ENCODE data around the gene CTNNA3.

CTNNA3 gene

GRCh38 chr10:67098461-67098860, 597.5 kb downstream of the CTNNA3 start:
- peak; percentile 49 for DNase-seq

- no peak for DNase-seq
These were observed 600.5 kb downstream of the CTNNA3 start for GRCh38 chr10:67095531-67095930.

- DNase-seq, result peak; percentile 16
These were observed 608.0 kb downstream of the CTNNA3 start for GRCh38 chr10:67088036-67088435.

- DNase-seq, result no peak
These were observed 608.9 kb downstream of the CTNNA3 start for GRCh38 chr10:67087135-67087425.

DNA sequence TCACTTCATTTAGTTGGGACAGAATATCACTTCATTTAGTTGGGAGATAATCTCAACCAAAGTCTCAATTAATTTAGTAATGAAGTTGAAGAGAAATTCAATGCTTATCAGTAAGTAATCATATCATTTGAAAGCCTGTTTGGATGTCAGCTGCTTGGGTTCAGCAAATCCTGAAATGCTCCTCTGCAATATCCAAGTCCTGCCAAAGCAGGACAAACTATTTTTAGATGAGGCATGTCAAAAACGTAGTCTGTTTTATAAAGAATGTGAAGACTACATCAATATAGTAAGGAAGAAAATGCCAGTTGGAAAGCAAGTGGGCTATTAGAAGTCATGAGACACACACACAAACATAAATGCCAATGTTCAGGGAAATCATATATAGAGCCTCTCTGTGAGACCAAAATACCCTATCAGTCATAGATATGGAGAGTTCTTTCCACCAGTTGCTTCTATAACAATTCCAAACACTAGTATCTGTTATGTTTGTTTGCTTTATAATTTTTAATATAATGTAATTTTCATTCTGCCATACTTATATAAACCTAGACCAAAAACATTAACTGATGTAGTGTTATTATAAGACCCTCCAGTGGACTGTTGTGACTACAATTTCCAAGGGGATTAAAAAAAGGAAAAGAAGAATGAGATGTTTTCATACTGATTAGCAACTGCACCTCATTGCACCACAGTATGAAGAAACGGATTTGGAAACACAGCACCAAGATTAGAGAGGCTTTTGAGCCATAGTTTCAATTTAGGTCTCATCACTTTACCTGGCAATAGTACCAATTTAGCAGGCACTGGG, 609.5 kb downstream of the CTNNA3 start:
- no peak for DNase-seq

DNA sequence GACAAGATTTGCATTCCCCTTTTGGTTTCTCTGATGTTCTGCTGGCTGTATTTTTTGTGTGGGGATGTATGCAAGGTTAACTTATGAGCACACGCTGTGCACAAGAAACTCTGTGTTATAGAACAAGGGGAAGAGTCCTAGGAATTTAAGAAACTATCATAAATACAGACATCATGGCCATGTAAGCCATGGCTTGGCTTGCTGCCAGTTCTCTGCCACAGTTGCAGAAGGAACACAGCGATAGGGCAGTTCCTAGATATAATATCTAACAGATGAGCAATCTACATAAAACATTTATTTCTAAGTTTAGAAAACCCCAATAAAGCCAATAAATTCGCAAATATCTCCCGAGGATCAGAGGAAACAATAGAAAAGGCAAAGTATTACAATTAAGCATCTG, 616.9 kb downstream of the CTNNA3 start:
- DNase-seq, result peak; percentile 19

DNA sequence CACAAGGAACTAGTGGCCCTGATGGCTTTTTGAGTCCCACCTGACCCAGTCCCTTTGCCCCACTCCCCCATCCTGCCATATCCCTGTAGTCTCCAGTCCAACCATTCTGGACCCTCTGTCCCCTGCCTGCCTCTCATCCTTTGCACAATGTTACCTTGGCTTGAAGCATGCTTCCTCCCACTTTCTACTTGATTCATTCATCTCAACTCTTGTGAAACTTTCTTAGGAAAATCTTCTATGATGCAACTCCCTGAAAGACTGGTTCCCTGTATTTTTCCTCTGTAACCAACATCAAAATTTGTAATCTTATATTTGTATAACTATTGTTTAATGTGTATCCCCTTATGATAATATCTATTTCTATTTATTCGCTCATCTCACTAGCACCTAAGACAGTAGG, 618.6 kb downstream of the CTNNA3 start:
- DNase-seq, result no peak

GRCh38 chr10:67076144-67076543, 619.9 kb downstream of the CTNNA3 start:
- no peak for DNase-seq

DNA sequence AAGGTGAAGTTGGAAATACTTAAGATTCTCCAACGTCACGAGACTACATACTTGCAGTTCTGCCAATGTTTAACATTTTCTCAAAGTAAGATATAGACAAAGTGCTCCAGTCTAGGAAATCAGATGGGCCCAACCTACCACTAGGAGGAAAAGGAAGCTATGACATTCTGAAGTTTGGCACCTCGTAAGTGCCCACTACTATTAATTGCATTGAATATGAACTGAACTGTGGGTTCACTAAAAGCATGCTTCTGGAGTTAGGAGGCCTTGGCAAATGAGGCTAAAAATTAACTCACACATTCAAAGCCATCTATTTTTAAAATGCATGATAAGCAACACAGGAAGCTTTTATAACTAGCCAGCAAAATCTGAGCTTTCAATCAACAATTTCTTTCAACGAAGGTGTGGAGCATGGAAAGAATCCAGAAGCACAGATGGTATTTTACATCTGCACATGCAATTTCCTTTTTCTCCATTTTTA, 620.5 kb downstream of the CTNNA3 start:
- DNase-seq, result no peak

GRCh38 chr10:67072654-67073053, 623.3 kb downstream of the CTNNA3 start:
- no peak for DNase-seq

GRCh38 chr10:67050415-67050814, 645.6 kb downstream of the CTNNA3 start:
- no peak for DNase-seq

DNA sequence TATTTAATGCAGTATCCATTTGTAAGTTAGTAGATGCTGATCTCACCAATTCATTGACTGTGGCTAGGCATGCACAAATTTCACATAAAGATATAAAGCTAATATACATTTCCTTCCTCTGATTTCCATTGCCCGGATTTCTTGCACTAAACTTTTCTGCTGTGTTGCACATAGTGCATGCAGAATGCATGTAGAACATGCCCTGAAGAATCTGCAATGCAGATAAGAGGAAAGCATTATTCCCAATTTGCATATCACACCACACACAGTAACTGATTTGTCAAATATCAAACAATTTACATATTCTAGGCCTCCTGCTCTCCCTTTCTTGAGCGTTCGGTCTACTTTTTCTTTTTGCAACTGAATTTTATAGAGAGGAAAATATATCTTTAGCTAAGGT, 646.0 kb downstream of the CTNNA3 start:
- DNase-seq, result no peak

DNA sequence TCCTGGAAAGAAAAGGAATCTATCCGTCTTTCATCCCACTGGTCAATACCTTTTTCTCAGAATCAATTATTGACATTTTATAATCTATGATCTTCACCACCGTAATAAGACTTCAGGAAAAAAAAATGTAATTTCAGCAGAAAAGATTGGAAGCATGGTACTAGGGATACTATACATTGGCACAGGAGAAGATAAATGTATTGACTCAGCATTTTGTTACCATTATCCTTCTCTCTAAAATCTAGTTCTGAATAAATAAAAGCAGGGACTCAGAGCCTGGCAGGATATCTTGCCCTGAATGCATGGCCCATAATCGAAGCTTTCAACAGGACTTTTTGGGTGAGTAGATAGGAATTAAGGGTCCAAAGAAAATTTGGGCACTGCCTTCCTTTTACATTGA, 649.5 kb downstream of the CTNNA3 start:
- no peak for DNase-seq

GRCh38 chr10:67045404-67045803, 650.6 kb downstream of the CTNNA3 start:
- no peak for DNase-seq

DNA sequence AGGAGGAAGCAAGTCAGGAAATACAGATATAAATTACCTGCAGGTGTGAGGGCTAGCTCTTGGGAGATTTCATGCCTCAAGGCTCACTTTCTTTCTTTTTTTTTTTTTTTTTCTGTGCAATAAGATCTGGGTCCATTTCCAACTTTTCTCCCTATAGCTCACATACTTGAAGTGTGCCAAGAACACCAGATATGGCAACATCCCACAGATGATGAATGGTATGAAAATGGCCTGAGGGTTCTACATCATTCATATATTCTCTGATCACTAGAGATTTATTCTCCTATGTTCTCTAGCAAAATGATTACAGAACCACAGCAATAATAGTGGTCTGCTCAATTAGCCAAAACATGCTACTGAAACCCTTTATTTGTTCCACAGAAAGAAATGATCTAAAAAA, 653.0 kb downstream of the CTNNA3 start:
- DNase-seq, result peak; percentile 37

DNA sequence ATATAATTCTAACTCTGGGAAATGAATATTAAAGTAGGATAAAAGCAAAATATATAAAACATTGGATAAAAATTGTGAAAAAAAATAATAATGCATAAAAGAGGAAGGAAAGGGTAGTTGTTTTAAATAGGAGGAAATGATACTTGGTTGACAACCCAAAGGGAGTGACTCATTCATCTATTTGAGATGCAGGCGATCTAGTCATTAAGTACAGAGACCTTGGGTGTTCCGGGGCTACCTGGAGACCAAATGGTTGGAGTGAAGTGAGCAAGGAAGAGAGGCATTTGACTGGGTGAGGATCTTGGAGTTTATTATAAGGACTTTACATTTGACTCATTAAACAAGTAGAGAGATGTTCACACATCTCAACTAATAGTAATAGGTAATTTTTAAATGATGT, 659.2 kb downstream of the CTNNA3 start:
- DNase-seq, result peak; percentile 15

- no peak for DNase-seq
These were observed 662.1 kb downstream of the CTNNA3 start for GRCh38 chr10:67033878-67034277.

- no peak for DNase-seq
These were observed 673.9 kb downstream of the CTNNA3 start for GRCh38 chr10:67022099-67022498.

GRCh38 chr10:67017218-67017617, 678.8 kb downstream of the CTNNA3 start:
- DNase-seq, result no peak

GRCh38 chr10:67015225-67015624, 680.8 kb downstream of the CTNNA3 start:
- no peak for DNase-seq

GRCh38 chr10:67011981-67012380, 684.0 kb downstream of the CTNNA3 start:
- no peak for DNase-seq

DNA sequence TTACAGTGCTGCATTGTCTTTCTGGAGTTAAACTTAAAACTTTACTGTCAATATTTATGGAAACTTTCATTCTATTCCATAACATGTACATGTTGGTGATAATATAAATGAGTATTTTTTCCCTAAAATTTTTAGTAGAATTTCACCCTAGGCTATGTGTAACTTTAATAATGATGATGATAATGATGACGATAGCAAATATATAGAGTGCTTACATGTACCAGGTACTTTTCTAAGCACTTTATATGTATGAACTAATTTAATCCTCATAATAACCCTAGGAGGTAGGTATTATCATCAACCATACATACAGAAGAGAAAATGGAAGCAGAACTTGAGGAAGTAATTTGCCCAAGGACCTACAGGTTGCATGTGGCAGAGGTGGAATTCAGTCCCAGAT, 684.5 kb downstream of the CTNNA3 start:
- DNase-seq, result no peak

DNA sequence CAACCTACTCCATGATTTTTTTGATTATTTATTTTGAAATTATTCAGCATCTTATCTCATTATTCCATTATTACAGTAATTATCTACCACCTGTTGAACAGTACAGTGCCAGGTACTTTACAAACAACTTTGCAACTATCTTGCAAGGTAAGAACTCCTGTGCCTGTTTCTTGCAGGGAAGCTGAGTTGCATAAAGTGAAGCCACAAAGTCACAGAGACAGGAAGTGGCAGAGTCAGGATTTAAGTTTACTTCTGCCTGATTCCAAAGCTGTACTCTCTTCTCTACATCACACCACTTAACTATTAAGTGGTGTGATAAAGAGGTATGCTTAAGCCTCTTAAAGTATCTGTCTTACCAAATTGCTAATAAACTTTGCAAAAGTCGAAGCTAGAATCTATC, 690.0 kb downstream of the CTNNA3 start:
- DNase-seq, result no peak

GRCh38 chr10:67004690-67005089, 691.3 kb downstream of the CTNNA3 start:
- DNase-seq, result no peak
